HG03439 (cell line): ENCODE results near the gene APLP2.
"Not testable (repeated sequence)": the region's sequence is repeated elsewhere in the genome, so short reads cannot be mapped to it uniquely, and the experiment has no call there.

ENCODE experiments used
- ATAC-seq: cut with Tn5 transposase; IDR thresholded peaks from one replicate; pipeline ENCODE4 v1.9.1; 2021; ENCODE audit warnings: mild to moderate bottlenecking, moderate library complexity; ENCODE audit not compliant: unreplicated experiment

Gene APLP2

DNA sequence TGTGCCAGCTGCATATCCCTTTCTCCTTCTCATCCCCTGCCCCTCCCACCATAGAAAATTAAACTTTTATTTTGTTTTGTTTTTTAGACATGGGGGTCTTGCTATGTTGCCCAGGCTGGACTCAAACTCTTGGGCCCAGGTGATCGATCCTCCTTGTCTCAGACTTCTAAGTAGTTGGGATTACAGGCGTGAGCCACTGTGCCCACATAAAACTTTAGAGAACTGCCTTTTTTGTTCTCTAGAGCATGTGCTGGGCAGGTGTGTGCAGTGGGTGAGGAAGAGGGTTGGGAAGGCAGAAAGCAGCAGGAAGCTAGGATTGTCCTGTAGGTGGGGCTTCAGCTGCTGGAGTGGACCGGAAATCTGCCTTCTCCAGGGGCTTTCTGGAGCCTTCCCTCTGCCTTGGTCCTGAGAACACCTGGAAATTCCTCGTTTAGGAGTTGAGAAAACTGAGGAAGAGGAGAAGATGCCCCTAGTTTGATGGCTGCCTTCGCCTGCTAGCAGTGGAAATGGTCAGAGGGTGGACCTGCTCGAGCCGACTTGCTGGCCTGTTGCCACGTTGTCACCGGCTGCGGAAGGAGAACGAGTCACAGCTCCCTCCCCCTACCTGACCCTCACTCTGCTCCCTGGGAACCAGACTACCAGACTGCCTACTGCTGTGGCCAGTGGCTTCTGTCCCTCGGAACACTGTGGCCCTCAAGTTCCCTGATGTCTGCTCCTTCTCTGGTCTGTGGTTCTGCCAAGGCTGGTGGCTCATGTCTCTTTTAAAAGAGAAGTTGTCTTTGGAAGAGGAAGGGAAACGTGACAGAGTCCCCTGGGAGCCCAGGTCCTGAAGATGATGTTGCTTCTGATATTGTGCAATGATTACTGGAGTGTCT, 93.9 kb downstream of the APLP2 start:
- ATAC-seq: no peak

DNA sequence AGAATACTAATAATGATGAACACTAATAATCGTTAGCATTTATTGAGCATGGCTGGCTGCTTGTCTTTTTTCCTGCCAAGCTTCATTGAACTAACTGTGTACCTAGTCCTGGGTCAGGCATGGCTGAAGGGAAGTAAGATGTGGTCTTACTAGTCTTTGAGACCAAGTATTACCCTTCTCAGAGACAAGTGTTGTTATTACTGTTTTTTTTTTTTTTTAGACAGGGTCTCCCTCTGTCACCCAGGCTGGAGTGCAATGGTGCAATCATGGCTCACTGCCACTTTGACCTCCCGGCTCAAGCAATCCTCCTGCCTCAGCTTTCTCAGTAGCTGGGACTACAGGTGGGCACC, 94.5 kb downstream of the APLP2 start:
- ATAC-seq: no peak

DNA sequence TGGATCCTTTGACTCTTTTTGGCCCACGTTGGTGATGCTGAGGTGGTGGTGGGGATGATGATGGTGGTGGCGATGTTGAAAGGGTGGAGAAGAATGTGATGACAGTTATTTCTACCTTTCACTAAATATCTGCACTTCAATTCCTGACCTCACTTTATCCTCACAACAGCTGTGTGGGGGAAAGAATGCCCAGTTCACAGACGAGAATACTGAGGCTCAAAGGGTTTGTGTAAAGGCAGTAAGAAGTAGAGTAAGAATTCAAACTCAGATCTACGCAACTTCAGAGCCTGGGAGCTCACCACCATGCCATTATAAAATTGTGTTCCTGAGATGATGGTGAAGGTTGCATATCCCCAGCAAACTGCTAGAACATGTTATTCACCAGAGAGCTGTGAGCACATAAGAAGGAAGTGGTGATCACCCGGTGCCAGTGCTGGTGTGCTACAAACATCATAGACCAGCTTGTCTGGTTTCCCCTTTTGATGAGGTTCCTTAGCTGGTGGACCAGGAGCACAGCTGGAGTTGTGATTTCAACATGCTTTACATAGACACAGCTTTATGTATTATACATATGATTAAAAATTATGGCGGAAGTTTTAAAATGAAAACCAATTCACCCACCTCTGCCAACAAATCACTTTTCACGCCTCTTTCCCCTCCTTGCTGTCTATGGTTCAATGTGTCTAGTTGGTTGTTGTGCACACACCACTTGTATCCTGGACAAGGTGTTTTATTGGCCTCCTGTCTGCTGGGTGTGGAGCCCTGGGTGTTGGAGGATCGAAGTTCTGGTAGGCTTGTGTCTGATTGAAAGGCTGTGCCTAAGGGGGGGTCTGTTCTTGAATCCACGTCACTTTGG, 96.1 kb downstream of the APLP2 start:
- no peak for ATAC-seq

DNA sequence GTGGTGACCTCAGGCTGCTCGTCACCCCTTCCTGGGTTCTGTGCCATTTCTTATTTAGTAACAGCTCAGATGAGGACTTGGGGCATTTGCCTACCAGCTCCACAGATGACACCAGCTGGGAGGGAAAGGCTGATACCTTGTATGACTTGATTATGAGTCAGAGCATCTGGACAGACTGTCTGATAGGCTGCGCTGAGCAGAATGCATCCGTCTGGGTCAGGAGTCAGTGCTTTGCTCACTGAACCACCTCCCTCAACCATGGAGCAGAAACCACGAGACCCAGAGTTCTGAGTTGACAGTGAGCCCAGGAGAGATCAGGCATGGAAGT, 96.7 kb downstream of the APLP2 start:
- no peak for ATAC-seq

DNA sequence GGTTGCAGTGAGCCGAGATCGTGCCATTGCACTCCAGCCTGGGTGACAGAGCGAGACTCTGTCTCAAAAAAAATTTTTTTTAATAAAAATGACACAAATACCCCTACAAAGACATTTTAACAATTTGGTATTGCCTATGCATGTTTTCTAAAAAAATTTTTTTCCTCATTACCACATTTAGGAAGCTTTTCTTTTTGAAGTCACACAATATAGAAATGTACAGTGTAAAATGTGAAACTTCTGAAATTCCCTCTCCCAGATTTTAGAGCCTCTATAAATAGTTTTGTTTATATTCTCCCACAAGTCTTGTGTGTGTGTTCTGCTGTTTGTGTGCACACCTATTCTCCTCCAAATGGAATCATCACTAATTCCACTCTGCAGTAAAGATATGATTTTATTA, 97.5 kb downstream of the APLP2 start:
- no peak for ATAC-seq

DNA sequence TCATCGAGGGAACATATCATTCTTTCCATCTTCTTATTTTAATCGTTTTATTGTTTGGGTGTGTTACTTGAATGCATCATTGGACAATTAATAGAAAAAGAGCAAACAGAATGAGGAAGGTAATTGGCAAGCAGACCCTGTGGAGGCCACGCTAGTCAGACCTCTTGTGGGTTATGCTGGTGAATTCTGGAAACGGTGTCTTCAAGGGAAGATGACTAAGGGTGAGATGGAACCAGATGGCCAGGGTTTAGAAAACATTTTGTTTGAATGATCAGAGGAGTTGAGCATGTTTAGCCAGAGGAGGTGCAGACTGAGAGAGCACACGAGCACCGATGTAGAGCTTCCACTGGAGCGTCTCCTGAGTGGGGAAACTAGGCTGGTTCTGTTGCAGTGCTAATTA, 98.4 kb downstream of the APLP2 start:
- ATAC-seq: no peak

DNA sequence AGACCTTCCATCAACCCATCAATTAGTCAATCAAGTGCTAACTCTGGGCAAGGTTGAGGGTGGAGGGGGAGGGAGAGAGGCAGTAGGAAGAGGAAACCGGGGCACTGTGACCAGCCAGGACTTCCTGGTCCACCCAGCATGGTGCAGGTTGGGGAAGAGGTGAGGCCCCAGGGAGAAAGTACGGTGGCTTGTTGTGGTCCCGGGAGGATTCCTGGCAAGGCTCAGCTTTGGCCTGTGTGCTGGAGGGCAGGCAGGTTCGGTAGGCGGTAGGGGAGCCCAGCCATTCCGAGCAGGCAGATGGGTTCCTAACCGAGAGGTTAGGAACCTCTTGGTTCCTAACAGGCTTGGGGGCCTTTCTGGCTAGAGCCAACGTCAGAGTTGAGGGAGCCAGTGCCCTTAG, 100.7 kb downstream of the APLP2 start:
- ATAC-seq: no peak

DNA sequence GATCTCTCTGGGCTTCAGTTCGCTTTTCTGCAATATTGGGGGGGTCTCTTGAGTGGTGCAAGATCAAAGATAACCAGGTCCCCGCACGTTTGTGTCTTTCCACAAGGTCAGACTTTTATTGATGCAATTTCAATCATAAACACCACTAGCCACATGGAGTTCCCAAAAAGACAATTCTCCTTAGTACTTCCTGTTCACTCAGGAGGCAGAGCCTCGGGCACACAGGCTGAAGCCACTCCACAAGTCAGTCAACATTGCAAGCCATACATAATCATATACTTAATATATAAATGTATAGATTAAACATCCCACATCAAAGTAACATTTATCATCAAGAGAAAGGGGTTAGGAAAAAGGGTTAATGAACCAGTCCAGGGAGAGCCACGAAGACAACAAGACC, 101.8 kb downstream of the APLP2 start:
- ATAC-seq: no peak

DNA sequence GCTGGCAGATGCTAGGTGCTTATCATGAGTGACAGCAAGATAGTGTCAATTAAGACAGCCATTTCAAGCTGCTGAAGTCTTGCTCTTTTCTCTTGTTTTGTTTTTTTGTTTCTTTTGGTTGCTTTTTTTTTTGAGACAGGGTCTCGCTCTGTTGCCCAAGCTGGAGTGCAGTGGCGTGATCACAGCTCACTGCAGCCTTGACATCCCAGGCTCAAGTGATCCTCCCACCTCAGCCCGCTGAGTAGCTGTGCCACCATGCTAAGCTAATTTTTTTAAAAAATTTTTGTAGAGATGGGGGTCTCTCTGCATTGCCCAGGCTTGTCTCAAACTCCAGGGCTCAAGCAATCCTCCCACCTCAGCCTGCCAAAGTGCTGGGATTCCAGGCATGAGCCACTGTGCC, 102.3 kb downstream of the APLP2 start:
- not testable (repeated sequence) for ATAC-seq

DNA sequence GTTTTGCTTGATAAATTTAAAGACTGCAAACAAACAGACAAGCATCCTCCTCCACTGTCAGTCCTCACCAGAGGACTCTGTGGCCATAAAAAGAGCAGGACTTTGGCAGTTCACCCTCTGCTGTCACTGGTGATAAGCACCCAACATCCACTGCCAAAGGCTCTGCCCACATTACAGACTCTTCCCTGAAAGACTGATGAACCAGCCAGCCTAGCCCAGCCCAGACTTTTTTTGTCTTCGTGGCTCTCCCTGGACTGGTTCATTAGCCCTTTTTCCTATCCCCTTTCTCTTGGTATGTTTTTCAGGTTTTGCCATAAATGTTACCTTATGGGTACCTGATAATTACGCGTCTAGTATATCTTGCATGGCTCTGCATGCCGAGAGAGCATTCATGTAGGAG, 104.9 kb downstream of the APLP2 start:
- ATAC-seq: no peak

DNA sequence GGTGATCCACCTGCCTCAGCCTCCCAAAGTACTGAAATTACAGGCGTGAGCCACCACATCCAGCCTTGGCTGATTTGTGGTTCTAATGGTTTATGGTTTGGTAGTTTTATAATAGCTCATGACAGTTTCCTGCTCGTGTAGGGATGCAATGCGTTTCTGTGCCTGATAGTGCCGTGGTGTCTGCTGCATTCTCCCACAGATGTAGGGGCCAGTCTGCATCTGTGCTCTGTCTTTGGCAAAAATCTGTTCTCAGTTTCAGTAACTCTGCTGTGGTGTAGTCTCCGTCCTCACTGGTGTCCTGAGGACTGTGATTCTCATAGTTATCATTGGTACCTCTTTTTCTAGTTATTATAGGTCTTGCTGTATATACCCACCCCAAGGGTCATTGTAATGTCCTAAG, 106.2 kb downstream of the APLP2 start:
- ATAC-seq: no peak

DNA sequence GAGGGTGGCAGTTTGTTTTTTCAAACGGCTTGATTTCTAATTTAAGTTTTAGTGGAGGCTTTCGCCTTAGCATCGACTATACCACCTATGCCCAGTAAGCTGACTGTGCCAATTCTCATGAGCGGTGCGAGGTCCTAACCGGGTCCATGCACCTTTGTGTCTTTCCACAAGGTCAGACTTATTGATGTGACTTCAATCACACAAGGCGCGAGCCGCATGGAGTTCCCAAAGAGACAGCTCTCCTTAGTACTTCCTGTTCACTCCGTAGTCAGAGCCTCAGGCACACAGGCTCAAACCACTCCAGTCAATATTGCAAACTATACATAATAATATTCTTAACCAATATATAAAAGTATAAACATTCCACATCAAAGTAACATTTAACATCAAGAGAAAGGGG, 108.1 kb downstream of the APLP2 start:
- ATAC-seq: no peak

DNA sequence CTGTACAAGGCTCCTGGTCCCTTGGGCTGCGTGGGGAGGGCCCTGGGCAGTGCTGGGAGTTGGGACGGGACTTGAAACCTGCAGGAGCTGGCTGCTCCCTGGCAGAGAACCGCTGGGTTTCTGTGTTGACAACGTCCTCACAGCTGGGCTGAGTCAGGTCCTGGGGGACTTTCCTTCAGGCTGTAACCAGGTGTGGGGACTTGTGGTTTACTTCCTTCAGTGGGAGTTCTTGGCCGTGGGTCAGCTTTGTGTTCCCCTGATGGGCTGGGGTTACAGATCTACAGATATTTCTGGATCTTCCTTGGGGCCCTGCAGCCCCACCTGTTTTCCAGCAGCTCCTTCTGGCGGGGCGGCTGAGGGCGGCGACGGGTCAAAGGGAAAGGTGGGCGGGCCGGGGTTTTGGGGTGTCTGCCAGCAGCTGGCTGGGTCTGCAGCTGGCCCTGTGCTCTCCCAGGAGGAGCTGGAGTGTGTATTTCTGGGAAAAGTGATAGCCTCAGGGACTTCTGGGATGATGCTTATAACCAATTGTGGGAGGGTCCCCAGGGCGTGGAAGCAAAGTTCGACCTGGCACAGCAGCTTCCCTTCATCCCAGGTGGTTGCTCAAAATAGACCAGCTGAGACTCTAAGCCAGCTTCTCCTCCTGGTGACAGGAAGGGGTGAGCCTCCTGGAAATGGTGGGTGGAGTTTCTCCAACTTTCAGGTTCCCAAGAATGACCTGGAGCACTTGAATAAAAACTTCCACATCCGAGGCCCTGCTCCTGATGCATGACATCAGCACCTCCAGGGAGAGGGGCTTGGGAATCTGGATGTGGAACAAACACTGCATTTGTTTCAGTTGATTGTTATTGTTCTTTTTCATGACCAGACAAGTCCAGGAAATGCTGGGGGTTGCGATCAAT, 109.0 kb downstream of the APLP2 start:
- ATAC-seq: no peak

DNA sequence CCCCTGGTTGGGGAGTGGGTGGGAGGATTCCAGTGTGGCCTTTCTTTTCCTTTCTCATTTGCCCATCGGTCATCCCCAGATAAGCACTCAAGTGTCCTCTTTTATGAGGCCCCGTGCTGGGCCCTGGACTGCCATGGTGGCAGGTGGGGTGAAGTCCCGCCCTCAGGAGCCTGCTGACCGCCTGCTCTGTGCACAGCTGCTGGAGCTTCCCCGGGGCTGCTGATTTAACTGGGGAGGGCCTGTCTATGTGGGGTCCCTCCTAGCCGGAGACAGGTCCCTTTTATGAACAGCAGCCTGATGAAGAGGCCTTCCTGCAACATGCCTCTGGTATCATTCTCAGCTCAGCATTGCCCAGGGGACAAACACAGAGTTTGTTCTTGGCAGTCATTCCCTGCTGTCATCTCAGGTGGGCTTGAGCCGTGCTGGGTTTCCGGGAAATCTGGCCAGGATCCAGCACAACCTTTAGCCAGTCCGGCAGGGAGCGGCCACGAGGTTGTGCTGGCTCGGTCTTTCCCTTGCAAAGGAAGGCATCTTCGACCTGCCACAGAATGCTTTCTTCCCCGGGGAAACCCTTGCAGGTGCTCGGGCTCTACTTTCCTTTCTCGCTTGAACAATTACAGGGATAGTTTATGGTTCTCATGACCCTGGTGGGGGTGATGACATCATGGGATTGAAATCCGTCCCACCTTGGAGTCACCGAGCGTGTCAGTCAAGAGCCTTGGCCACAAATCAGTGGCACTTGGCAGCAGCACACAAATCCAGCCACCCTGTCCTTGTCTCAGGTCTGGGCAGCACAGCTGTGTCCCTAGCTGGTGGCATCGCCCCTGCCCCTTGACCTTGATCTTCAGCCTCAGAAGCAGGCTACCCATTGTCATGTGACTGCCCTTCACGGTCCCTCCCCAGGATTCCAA, 110.0 kb downstream of the APLP2 start:
- ATAC-seq: no peak

DNA sequence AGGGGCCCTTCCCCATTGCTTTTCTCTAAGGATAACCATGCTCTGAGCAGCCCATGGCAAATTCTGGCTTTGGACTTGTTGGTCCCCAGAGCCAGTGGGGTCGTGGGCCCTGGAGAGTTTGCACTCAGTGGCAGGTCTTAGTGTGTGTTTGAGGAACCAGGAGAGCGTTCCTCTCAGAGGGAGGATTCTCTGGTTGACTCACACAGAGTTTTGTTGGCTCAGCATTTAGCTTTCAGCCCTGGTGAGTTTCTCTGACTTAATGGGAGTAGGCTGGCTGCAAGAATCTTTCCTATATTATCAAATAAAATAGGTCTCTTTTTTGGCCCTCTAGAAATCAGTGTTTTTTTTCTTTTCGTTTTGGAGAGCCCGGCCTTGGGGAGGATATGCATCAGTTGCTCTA, 110.8 kb downstream of the APLP2 start:
- no peak for ATAC-seq

DNA sequence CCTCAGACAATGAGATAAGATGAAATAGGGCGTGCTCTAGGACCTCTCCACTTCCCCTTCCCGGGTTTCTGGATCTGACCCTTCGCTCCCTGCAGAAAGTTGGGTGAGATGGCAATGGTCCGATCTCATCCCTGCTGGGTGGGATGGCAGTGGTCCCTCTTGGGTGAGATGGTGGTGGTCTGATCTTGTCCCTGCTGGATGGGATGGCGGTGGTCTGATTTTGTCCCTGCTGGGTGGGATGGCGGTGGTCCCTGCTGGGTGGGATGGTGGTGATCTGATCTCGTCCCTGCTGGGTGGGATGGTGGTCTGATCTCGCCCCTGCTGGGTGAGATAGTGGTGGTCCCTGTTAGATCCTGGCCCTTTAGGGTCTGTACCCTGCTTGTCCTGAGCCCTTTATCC, 111.2 kb downstream of the APLP2 start:
- no peak for ATAC-seq

DNA sequence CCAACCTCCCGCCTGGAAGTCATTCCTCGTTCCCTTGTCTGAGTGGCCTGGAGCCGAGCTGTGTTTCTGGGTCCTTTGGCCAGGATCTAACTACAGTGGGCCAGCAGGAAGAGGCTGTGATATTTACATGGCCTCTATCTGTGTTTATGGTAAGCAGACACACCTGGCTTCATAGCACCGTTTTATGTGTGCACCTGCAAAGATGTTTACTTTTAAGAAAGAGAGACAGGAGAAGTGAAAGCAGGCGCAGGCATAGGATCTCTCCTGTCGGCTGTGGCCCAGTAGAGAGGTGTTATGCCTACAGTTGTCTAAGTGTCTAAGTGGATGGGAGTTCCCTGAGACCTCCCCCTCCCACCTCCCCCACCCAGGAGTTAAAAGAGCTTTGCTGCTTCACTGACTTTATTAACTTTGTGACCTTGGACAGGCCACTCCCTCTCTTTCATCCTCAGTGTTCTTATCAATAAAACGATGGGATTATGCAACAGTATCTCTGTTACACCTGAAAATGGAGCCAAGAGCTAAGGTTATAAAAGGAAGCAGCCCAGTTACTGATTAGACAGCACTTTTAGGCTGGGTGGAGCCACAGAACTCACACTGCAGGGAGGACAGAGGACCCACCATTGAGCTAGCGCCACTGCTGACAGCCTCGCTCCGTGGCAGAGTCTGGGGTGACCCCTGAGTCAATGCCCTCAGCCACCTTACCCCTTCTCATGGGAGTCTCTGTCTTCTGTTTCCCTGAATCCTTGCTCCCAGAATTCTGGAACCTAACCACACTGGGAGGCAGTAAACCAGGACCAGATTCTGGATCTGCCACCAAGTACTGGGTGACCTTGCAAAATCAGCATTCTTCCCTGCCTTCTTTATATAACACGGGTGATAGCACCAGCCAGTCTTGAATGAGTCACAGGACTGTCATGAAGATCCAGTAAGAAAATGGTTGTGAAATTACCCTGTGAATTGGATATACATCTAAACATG, 111.9 kb downstream of the APLP2 start:
- no peak for ATAC-seq

DNA sequence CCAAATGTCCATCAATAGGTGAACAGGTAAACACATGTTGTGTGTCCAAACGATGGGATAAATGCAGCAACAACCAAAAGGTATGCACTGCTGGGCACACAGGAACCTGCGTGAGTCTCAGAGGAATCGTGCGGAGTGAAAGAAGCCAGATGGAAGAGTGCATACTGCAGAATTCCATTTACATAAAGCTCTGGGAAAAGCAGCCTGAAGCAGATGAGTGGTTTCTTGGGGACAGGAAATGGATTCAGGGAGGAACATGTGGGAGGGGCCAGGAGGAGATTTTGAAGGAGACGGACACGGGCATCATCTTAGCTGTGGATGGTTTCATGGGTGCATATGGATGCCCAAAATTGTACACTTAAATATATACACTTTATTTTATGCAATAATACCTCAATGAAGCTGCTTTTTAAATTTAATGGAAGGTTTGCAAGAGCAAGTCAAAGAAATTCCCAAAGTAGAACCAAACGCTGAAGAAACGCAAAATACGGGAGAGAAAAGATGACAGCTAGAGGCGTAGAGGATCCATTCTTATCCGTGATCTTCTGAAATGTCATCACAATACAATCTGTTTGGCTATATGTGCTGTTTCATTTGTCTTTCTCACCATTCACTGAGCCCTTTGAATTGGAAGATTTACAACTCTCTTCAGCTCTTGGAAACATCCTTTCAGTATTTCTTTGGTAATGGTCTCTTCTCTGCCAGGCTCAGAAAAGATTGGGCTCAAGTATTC, 114.3 kb downstream of the APLP2 start:
- ATAC-seq: no peak

DNA sequence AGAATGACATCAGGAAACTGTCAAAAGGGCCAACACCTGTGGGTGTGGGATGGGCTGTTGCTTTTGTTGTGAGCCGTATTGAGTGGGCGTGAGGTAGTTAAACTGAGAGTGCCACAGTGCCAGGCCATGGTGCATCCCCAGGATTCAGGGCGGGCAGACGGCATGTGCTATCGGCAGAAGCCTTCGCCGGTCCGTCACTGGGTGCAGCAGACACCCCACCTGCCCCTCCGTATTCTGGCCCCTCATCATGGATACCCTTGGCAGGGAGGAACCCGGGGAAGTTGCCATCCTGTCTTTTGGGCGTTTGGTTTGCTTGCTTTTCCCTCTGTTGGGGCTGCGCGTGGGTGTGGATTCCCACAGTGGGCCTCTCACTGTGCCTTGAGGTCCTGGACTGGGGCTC, 117.4 kb downstream of the APLP2 start:
- ATAC-seq: no peak
